ENCODE data around the gene MAP3K14. TPM values are rescaled to one million over a fixed set of nuclear protein-coding genes. Genes with fewer than 3 reads are reported as not detected.

The MAP3K14 gene
- total RNA-seq, 1 experiment from 2014 or later: 6.2 TPM

DNA sequence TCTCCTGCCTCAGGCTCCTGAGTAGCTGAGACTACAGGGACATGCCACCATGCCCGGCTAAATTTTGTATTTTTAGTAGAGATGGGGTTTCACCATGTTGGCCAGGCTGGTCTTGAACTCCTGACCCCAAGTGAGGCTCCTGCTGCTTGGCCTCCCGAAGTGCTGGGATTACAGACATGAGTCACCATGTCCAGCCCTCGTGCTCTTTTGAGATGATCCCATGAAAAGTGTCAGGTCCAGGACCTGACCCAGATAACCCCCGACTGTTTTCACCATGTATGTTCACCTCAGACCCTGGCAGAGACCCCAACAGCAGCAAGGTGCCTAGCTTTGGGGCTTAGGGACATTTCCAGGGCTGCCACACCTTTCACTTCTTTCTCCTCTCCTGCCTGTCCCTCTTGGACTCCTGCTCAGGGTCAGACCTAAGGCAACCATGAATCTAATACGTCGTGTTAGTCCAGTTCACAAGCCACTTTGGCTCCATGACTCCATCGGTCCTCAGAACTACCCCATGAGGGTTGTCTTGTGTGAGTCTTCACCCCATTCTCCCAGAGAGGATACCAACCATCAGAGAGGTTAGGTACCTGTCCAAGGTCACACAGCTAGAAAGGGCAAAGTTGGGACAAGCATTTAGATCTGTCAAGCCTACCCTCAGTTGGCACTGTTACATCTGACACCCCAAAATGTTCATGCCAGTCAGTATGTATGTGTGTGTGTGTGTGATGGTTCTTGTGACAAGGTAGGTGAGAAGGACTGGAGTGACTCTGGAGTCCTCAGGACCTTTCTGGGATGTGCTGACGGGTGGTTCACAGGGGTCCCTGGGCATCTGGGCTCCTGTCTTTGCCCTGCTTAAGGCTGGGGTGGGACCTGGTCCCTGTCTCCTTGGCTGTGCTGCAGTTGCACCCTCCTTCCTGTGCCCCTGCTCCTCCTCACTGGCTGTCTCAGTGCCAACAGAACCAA lies 23.1 kb upstream of the MAP3K14 start:
- no peak for DNase-seq (ENCODE audit: low spot score)

DNA sequence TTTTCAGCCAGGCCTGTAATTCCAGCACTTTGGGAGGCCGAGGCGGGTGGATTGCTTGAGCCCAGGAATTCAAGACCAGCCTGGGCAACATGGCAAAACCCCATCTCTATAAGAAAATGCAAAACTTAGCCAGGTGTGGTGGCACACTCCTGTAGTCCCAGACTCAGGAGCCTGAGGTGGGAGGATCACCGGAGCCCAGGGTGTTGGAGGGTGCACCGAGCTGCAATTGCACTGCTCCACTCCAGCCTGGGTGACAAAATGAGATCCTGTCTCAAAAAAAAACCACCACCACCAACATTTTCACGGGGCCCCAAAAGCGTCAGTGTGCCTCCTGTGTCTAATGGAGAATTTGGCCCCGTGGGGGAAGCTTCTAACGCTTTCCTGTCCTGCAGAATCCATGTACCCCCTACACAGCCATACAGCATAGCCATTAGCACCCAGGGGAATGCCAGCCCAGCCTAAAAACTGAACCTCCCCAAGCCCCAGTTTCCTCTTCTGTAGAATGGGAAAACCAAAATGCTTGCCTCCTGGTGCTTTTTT lies 22.2 kb upstream of the MAP3K14 start:
- DNase-seq (ENCODE audit: low spot score): no peak

DNA sequence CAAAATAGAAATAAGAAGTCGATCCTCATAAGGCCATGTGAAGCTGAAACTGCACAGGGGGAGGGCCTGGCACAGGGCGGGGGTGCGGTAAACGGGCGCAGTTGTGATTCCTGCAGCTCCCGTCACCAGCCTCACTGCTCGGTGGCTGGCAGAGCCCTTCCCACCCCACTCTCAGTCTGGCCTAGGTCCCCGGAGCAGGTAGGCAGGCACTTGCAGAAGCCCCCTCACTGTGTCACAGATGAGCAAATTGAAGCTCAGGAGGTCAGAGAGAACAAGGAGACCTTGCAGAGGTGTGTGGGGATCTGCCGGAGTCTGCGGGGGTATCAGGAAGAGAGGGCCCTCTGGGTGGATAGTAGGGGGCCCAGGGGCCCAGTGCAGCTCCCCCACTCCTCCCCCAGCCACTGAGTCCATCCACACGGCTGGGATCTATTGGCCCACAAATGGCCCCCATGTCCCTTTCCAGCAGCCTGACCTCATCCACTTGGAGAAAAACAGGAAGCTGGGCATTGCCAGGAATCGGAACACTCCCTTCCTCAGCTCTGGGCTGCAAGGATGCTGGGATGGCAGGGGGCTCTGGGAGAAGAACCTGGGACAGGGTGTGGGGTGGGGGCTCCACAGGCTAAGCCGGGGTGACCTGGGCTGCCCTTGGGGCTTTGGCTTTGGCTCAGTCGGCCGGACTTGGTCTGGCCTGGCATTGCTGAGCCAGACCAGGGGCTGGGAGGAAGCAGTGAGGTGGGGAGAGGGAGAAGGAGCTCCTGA lies 21.4 kb upstream of the MAP3K14 start:
- DNase-seq (ENCODE audit: low spot score): no peak

DNA sequence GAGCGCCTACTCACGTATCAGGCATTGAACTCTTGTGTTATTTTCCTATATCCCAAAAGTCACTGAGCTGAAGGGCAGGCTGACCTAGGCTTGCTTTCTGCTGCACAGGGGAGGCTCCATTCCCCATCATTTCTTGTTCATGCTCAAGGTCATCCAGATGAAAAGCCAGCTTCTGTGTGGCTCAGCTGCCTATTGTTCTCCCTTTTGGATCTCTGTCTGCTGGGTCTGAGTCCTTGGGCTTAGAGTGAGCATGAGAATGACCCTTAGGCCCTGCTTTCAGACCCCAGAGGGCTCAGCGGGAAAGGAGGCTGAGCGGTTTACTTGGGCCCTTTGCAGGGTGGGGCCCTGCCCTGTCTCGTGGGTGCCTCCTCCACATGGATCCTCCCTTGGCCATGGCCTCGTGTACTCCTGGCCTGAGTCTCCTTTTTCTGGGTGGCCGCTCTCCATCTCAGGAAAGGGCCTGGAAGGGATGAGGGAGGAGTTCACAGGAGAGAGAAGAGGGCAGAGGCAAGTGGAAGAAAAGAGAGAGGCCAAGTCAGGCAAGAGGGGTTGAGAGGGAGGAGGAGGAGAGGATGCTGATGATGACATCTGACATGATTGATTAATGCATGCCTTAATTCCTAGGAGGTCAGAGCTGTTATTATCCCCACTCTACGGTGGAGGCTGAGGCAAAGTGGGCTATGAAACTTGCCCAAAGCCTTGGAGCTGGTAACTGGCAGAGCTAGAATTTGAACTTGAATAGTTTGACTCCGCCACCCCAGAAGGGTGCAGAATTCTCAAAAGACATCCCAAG lies 19.8 kb upstream of the MAP3K14 start:
- DNase-seq (ENCODE audit: low spot score): no peak

DNA sequence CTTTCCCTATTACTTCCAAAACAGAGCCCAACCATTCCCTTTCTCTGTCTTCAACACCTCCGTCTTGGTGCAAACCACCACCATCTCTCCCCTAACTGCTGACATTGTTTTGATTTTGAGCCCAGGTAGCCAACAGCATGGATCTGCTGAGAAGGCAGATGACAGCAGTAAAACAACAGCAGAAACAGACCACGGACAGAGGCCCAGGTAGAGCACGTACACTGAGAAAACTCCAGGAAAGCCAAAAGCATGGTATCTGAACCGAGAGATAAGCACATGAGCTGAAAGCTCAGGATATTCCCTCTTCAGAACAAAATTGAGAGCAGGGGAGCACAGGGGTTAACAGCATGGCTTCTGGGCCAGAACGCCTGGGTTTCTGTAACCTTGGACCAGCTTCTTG lies 18.9 kb upstream of the MAP3K14 start:
- DNase-seq (ENCODE audit: low spot score): no peak

DNA sequence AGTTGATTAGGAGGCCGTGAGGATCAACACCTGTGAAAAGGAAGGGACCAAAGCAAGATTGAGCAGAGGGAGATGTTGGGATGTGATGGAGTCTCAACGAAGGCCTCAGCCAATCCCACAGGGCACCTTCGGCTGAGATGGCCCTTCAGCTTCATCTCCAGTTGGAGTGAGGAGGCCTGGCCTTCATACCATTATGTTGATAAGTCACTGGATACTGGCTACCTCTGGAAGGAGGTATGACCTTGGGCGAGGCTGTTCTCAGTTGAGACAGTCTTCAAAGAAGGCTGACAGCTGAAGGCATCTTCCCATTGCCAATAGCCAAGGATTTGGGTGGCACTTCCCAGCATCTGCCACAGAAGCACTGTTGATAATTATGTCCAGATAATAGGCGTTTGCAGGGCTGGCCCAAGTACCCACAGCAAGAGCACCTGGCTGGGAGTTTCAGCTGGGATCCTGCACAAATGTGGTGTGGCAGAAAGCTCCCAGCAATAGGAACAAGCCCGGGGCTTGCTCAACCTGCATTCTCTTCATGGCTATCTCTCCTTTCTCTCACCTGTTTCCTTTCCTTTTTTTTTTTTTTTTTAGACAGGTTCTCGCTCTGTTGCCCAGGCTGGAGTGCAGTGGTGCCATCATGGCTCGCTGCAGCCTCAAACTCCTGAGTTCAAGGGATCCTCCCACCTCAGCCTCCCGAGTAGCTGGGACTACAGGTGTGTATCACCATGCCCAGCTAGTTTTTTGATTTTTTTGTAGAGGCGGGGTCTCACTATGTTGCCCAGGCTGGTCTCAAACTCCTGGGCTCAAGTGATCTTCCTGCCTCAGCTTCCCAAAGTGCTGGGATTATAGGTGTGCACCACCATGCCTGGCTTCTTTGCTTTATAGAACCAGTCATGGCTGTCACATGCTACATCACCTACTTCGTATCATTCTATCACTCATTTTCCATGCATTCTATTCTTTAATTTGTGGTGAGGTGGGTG lies 18.2 kb upstream of the MAP3K14 start:
- no peak for DNase-seq (ENCODE audit: low spot score)

DNA sequence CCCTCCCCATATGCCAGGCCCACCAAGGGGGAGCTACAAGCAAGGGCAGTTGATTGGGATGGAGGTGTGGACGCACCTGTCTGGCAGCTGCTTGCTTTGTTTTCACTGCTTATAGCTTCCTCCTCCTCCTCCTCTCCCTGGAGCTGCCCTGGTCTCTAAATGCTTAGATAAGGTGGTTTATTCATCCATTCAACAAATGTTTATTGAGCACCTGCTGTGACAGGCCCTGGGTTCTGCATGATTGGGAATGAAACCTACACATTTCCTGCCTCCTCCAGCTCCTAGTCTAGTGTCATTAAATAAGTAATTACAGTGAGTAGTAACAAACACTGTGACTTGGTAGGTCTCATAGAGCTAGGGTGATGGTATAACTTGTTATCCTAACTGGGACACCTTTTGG lies 17.4 kb upstream of the MAP3K14 start:
- DNase-seq (ENCODE audit: low spot score): no peak

DNA sequence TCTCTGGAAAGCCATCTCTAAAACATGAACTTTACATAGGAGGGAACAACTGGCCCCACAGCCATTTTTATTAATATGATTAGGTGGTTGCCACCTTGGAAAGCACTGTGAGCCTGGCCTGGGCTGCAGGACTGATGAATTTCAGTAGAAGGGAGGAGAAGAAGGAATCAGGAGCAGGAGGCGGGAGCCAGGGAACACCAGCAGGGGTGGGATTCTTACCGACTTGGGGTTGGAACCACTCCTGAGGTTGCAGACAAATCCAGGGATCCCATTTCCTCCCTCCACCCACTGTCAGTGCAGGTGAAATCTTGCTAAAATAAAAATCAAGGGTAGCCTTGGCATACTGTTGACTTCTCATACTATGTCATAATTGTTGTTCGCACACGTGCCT lies 16.9 kb upstream of the MAP3K14 start:
- DNase-seq (ENCODE audit: low spot score): no peak

DNA sequence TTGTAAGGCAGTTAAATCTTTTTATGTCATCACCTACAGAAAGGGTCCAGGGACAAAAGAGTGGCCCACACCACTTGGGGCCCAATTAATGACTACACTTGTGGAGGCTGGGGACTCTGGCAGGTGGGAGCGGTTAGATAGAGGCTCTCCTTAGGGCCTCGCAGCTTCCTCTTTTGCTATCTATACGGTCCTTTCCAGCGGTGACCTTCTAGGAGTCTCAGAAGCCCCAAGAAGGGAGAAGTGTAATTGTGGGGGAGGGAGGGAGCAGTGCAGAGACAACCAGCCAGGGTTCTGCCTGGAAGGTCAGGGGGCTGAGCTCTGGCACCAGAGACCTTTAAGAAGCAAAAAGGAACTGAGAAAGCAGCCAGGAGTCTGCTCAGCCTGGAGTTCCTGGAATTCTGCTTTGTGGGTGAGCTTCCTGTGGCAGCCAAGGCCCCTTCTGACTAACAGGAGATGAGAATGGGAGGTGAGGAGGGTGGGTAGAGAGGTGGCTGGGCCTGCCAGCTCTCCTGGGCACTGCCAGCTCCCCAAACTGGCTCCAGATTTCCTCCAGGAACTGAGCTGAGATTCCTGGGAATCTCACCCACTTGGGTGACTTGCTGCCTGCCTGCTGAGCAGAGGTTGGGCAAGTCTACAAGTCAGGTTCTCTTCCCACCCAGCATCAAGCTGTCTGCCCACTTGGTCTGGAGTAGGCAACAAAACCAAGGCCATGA lies 16.3 kb upstream of the MAP3K14 start:
- DNase-seq (ENCODE audit: low spot score): no peak

DNA sequence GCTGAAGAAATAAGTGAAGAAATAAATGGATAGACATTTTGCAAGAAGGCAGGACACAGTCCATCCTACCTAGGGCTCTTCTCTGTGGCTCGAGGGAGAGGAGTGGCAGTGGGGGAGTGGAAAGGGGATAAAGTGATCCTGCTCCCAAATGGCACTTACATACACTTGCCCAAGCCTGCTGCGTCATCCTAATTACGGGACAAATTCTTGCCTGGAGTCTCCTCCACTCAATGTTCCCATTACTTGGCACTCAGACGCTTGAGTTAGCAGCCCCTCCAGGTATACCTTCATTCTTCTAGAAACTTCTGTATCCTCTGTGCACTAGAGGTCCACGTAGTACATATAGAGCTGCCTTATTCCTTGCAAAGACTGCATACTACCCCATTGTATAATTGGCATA lies 15.7 kb upstream of the MAP3K14 start:
- no peak for DNase-seq (ENCODE audit: low spot score)

DNA sequence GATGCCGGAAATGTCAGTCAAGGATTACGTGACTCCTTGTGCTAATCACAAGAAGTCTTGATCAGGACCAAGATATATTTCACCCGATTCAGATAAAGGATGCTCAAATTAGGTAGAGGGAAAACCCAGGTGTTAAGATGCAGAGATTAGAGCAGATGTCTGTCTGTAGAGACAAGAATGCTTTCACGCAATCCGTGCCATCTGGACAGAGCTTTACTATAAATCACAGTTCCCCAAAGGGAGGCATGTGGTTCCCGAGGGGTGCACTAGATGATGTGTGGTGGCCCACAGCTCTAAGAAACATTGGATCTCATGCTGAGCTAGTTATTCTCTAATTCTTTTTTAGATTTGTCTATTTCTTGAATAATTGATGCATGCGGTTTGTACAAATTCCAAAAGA lies 9.8 kb upstream of the MAP3K14 start:
- no peak for DNase-seq (ENCODE audit: low spot score)

DNA sequence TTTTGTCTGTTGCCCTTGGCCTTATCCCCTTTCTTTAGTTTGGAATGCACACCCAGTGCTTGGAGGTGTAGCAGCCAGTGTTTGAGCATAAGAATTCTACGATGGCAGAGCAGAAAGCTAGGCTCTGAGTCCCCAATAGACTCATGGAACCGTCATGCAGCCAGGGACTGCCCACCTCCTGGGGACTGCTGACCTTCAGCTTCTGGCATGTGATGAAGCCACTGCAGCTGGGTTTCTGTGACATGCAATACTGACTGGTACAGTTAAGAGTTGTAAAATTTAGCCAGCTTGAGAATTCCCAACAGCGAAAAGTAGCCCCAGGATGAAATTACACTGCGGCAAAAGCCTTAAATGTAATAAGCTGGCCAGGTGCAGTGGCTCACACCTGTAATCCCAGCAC lies 9.0 kb upstream of the MAP3K14 start:
- no peak for DNase-seq (ENCODE audit: low spot score)

DNA sequence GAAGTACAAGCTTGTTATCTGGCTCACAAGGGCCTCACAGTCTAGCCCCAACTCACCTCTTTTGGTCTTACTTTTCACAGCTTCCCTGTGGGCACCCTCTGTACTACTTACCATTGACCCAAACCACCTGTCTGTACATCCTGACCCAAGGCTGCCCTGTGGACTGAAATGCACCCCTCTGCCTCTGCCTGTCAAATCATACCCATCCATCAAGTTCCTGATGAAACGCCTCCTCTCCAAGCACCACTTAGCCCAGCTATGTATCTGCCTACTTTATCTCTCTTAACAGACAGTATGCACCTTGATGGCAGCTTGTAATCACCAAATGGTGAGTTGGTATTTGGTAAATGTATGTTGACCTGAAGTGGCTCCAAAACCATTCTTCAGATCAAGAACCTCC lies 7.5 kb upstream of the MAP3K14 start:
- DNase-seq (ENCODE audit: low spot score): no peak

DNA sequence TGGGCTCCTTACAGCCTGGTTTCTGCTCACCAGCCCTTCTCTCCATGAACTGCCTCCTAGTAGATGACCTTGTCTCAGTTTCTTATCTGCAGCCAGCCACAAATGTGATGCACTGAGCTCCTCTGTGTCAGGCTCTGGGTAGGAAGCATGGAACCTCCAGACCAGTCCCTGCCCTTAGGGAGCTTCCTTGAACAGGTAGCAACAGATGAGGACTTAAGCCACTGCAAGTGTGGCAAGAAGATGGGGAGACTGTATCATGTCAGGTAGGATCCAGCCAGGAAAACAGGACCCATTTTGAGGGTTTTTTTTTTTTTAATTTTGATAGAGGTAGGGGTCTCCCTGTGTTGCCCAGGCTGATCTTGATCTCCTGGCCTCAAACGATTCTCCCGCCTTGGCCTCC lies 5.3 kb upstream of the MAP3K14 start:
- no peak for DNase-seq (ENCODE audit: low spot score)

DNA sequence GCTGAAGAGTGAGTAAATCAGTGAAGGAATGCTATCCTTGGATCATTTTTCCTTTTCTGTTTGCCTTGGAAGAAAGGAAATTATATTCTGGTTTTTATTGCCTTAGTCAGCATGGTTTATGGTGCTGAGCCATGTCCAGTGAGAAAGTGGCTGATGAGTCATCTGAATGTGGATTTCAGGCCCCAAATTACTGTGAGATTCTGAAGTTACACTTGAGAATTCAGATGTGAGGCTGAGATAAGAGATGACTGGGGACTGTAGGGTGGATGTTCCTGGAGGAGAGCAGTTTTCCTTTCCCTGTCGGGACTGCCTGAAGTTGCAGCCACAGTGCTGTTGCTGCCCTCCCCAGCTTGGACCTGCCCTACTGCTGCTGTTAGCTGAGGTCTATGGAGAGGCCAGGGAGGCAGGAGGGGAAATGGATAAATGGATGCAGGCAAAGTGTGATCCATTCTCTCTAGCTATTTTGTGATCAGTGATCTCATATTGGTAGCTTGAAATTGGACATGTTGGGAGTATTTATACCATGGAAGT lies 4.2 kb upstream of the MAP3K14 start:
- DNase-seq (ENCODE audit: low spot score): peak; percentile 88

DNA sequence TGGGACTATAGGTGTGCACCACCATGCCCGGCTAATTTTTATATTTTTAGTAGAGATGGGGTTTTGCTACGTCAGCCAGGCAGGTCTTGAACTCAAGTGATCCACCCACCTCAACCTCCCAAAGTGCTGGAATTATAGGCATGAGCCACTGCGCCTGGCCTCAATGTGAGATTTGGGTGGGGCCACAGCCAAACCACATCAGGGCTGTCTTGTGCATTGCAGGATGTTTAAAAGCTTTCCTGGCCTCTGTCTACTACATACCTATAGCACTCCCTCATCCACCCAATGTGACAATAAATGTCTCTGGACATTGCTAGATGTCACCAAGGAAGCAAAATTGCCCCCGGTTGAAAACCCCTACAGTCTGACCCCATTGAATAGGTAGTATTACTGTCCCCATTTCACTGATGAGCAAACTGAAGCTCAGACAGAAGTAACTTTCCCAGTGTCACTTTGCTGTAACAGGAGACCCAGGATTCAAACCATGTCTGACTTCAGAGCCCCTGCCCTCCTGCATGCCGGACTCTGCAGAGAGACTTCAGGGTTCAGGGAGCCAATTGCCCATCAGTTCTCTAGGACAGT lies 3.6 kb upstream of the MAP3K14 start:
- DNase-seq (ENCODE audit: low spot score): no peak

DNA sequence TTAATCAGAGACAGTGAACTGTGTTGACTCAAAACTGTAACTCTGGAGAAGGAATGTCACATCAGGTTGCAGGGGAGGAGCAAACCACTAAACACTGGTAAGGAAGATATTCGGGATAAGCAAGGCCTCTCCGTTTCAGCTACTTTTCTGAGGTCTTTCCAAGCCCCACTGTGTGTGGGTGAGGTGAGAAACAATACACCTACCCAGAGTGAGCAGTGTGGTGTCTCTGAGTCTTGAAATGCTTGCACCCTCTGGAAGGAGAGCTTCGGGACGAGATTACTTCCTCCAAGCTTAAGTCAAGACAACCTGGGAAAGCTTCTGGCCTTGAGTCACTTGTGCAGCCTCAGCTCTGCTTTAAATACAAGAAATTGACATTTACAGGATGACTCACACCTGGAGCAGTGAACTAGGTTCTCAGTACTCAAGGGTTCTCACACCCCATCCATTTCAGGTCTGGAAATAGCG lies 2.5 kb upstream of the MAP3K14 start:
- DNase-seq (ENCODE audit: low spot score): peak; percentile 74

DNA sequence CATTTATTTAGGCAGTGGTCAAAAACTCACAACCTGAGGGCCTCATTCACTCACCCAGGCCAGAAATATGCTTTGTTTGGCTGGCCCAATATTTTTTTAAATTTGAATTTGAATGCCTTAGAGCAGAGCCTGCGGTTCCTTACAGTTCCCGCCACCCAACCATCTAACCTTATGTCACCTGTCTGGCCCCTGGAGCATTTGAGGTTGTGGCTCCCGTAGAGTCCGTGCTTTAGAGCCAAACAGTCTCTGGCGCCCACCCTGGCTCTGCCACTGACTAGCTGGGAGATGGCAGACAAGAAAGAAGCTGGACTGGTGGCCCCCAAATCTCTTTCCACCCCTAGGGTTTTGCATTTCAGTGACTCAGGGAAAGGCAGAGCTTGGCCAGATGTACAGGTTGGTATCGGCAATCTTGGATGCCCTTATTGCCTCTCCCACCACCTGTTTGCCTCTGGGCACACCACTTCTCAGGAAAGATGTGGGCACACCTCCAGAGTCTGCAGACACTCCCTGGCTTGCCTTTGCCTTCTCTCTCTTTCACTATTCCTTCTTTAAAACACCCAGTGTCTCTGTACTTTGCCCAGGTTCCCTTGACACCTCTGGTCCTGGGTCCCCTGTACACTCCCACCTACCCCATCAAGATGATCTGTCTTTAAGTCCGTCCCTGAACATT lies 1.9 kb upstream of the MAP3K14 start:
- DNase-seq (ENCODE audit: low spot score): no peak
